SK-N-SH treated with all-trans-retinoic acid at 6 μM for 48 hours (cell line): ENCODE data around the gene GRM4.

Experiments used
- ATAC-seq: fragments of 200-7000 bp; cut with Tn5 transposase; 3 replicates; pipeline ENCODE4 v1.9.1; 2020; ENCODE audit warnings: mild to moderate bottlenecking, moderate library complexity
- ARNTL ChIP-seq: fragments of 450-650 bp; formaldehyde crosslinking; IDR thresholded peaks from 2 replicates; pipeline ENCODE4 v1.5.0; 2020; ENCODE audit warnings: low read depth, mild to moderate bottlenecking, moderate library complexity, borderline replicate concordance
- BACH2 ChIP-seq: fragments of 250-450 bp; sonication (Bioruptor Pico); IDR thresholded peaks from 2 replicates; pipeline ENCODE4 v1.9.0; 2021; ENCODE audit warnings: mild to moderate bottlenecking, borderline replicate concordance
- CREB5 ChIP-seq: fragments of 250-450 bp; sonication (Bioruptor Pico); IDR thresholded peaks from 2 replicates; pipeline ENCODE4 v1.5.1; 2020; ENCODE audit warnings: low read depth, mild to moderate bottlenecking, moderate library complexity
- CSRNP3 ChIP-seq: fragments of 250-450 bp; sonication (Bioruptor Pico); IDR thresholded peaks from 2 replicates; pipeline ENCODE4 v1.5.1; 2021; ENCODE audit warnings: mild to moderate bottlenecking, moderate library complexity
- ESRRG ChIP-seq: fragments of 250-450 bp; sonication (Bioruptor Pico); IDR thresholded peaks from 2 replicates; pipeline ENCODE4 v1.6.1; 2021; ENCODE audit warnings: mild to moderate bottlenecking
- GLIS3 ChIP-seq: fragments of 250-450 bp; sonication (Bioruptor Pico); IDR thresholded peaks from 2 replicates; pipeline ENCODE4 v1.5.0; 2020; ENCODE audit warnings: mild to moderate bottlenecking, moderate library complexity
- ISL1 ChIP-seq: fragments of 250-450 bp; sonication (Bioruptor Pico); IDR thresholded peaks from 2 replicates; pipeline ENCODE4 v2.1.2; 2022; ENCODE audit warnings: mild to moderate bottlenecking, moderate library complexity
- OSR1 ChIP-seq: fragments of 250-450 bp; sonication (Bioruptor Pico); IDR thresholded peaks from 2 replicates; pipeline ENCODE4 v1.8.0; 2022; ENCODE audit warnings: moderate library complexity, mild to moderate bottlenecking, inconsistent platforms
- PATZ1 ChIP-seq: fragments of 250-450 bp; sonication (Bioruptor Pico); IDR thresholded peaks from 2 replicates; pipeline ENCODE4 v1.8.0; 2020; ENCODE audit warnings: mild to moderate bottlenecking, moderate library complexity, borderline replicate concordance
- POU6F1 ChIP-seq: fragments of 250-450 bp; sonication (Bioruptor Pico); IDR thresholded peaks from 2 replicates; pipeline ENCODE4 v1.8.0; 2021; ENCODE audit warnings: low read depth, mild to moderate bottlenecking, moderate library complexity, borderline replicate concordance
- PPARA ChIP-seq: fragments of 250-450 bp; sonication (Bioruptor Pico); IDR thresholded peaks from 2 replicates; pipeline ENCODE4 v1.5.0; 2020; ENCODE audit warnings: mild to moderate bottlenecking, borderline replicate concordance
- RARB ChIP-seq: fragments of 250-450 bp; sonication (Bioruptor Pico); IDR thresholded peaks from 2 replicates; pipeline ENCODE4 v1.8.0; 2021; ENCODE audit warnings: mild to moderate bottlenecking, moderate library complexity
- SNAI2 ChIP-seq: fragments of 250-450 bp; sonication (Bioruptor Pico); IDR thresholded peaks from 2 replicates; pipeline ENCODE4 v1.5.0; 2020; ENCODE audit warnings: mild to moderate bottlenecking, moderate library complexity
- TCF4 ChIP-seq: fragments of 250-450 bp; sonication (Bioruptor Pico); IDR thresholded peaks from 2 replicates; pipeline ENCODE4 v1.8.0; 2021; ENCODE audit warnings: mild to moderate bottlenecking, moderate library complexity, borderline replicate concordance
- TOX ChIP-seq: fragments of 250-450 bp; sonication (Bioruptor Pico); IDR thresholded peaks from 2 replicates; pipeline ENCODE4 v1.8.0; 2021; ENCODE audit warnings: mild to moderate bottlenecking, moderate library complexity, borderline replicate concordance
- TSHZ2 ChIP-seq: fragments of 250-450 bp; sonication (Bioruptor Pico); IDR thresholded peaks from 2 replicates; pipeline ENCODE4 v1.5.0; 2020; ENCODE audit warnings: mild to moderate bottlenecking, moderate library complexity
- ZFP3 ChIP-seq: fragments of 250-450 bp; sonication (Bioruptor Pico); IDR thresholded peaks from 2 replicates; pipeline ENCODE4 v1.5.0; 2020; ENCODE audit warnings: mild to moderate bottlenecking, moderate library complexity
- ZFP30 ChIP-seq: fragments of 450-650 bp; formaldehyde crosslinking; IDR thresholded peaks from 2 replicates; pipeline ENCODE4 v1.5.0; 2022; ENCODE audit warnings: mild to moderate bottlenecking, moderate library complexity
- ZNF565 ChIP-seq: fragments of 450-650 bp; formaldehyde crosslinking; conservative IDR thresholded peaks from 2 replicates; pipeline ENCODE4 v1.5.0; 2020; ENCODE audit warnings: low read depth, mild to moderate bottlenecking, moderate library complexity
- ZNF70 ChIP-seq: fragments of 450-650 bp; formaldehyde crosslinking; IDR thresholded peaks from 2 replicates; pipeline ENCODE4 v1.5.0; 2020; ENCODE audit warnings: mild to moderate bottlenecking, moderate library complexity
- ZNF8 ChIP-seq: fragments of 450-650 bp; formaldehyde crosslinking; IDR thresholded peaks from 2 replicates; pipeline ENCODE4 v1.5.0; 2020; ENCODE audit warnings: mild to moderate bottlenecking, moderate library complexity

The GRM4 gene

GRCh38 chr6:33985313-33985751 is 160.6 kb downstream of the GRM4 start:
- TF ChIP-seq ZFP30 (no peak), SNAI2 (CRISPR knock-in tag) (no peak), GLIS3 (CRISPR knock-in tag) (no peak), ISL1 (CRISPR knock-in tag) (no peak), ZNF70 (CRISPR knock-in tag) (no peak), ZNF8 (CRISPR knock-in tag) (no peak), POU6F1 (CRISPR knock-in tag) (no peak), BACH2 (CRISPR knock-in tag) (no peak), PPARA (CRISPR knock-in tag) (no peak), ZFP3 (CRISPR knock-in tag) (no peak), TOX (no peak), CSRNP3 (CRISPR knock-in tag) (no peak)

GRCh38 chr6:33984466-33985312 is 161.2 kb downstream of the GRM4 start:
- ATAC-seq = no peak
- no peak for TF ChIP-seq OSR1 (CRISPR knock-in tag)
- TF ChIP-seq ZNF565 (CRISPR knock-in tag) = no peak
- no peak for TF ChIP-seq GLIS3 (CRISPR knock-in tag)
- TF ChIP-seq ZNF70 (CRISPR knock-in tag) = no peak
- no peak for TF ChIP-seq TOX
- TF ChIP-seq TSHZ2 (CRISPR knock-in tag) = no peak
- no peak for TF ChIP-seq ESRRG
- TF ChIP-seq POU6F1 (CRISPR knock-in tag) = no peak
- TF ChIP-seq ARNTL (CRISPR knock-in tag) = no peak
- TF ChIP-seq TCF4 (CRISPR knock-in tag) = no peak
- no peak for TF ChIP-seq PATZ1 (CRISPR knock-in tag)
- TF ChIP-seq CREB5 (CRISPR knock-in tag) = no peak
- no peak for TF ChIP-seq RARB (CRISPR knock-in tag)
- TF ChIP-seq CSRNP3 (CRISPR knock-in tag) = no peak
- TF ChIP-seq ZNF8 (CRISPR knock-in tag) = no peak
- TF ChIP-seq PPARA (CRISPR knock-in tag) = no peak
- no peak for TF ChIP-seq ISL1 (CRISPR knock-in tag)

More at GRCh38 chr6:33985313-33985751, 160.6 kb downstream of the GRM4 start:
- no peak for ATAC-seq
